HG03432 (cell line): ENCODE data around the gene SELENOI.

Source experiments
- ATAC-seq: cut with Tn5 transposase; IDR thresholded peaks from one replicate; pipeline ENCODE4 v1.9.1; 2021; ENCODE audit warnings: mild to moderate bottlenecking, moderate library complexity; ENCODE audit not compliant: unreplicated experiment

The SELENOI gene

GRCh38 chr2:26444236-26444635 lies 98.3 kb downstream of the SELENOI start:
- no peak for ATAC-seq
